ENCODE results near the gene RIMKLA.

DNA sequence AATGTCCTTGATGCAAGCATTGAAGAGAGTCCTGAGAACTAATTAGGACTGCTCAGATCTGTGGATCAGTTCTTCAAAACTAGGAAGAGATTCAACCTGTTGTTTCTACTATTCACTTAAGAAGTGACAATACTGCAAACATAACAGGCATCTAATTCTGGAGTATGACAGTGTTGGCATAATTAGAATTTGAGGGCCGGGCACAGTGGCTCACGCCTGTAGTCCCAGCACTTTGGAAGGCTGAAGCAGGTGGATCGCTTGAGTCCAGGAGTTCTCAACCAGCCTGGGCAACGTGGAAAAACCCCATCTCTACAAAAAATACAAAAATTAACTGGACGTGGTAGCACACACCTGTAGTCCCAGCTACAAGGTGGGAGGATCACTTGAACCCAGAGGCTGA, 37.5 kb upstream of the RIMKLA start:
- TF ChIP-seq, protein P1, sequence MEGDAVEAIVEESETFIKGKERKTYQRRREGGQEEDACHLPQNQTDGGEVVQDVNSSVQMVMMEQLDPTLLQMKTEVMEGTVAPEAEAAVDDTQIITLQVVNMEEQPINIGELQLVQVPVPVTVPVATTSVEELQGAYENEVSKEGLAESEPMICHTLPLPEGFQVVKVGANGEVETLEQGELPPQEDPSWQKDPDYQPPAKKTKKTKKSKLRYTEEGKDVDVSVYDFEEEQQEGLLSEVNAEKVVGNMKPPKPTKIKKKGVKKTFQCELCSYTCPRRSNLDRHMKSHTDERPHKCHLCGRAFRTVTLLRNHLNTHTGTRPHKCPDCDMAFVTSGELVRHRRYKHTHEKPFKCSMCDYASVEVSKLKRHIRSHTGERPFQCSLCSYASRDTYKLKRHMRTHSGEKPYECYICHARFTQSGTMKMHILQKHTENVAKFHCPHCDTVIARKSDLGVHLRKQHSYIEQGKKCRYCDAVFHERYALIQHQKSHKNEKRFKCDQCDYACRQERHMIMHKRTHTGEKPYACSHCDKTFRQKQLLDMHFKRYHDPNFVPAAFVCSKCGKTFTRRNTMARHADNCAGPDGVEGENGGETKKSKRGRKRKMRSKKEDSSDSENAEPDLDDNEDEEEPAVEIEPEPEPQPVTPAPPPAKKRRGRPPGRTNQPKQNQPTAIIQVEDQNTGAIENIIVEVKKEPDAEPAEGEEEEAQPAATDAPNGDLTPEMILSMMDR (IDR thresholded peaks at IDR 0.05), result no peak
- TF ChIP-seq EZH2 (IDR thresholded peaks at IDR 0.05; ENCODE audit: borderline replicate concordance, insufficient read depth, low read depth, low read length, poor library complexity, severe bottlenecking), result no peak
